HG03469 (cell line): ENCODE measurements around the gene C22orf31.
"Not testable (repeated sequence)": the region's sequence is repeated elsewhere in the genome, so short reads cannot be mapped to it uniquely, and the experiment has no call there.

Experiments
- ATAC-seq: cut with Tn5 transposase; IDR thresholded peaks from one replicate; pipeline ENCODE4 v1.9.1; 2021; ENCODE audit warnings: mild to moderate bottlenecking, moderate library complexity, moderate number of reproducible peaks; ENCODE audit not compliant: unreplicated experiment

C22orf31 gene

DNA sequence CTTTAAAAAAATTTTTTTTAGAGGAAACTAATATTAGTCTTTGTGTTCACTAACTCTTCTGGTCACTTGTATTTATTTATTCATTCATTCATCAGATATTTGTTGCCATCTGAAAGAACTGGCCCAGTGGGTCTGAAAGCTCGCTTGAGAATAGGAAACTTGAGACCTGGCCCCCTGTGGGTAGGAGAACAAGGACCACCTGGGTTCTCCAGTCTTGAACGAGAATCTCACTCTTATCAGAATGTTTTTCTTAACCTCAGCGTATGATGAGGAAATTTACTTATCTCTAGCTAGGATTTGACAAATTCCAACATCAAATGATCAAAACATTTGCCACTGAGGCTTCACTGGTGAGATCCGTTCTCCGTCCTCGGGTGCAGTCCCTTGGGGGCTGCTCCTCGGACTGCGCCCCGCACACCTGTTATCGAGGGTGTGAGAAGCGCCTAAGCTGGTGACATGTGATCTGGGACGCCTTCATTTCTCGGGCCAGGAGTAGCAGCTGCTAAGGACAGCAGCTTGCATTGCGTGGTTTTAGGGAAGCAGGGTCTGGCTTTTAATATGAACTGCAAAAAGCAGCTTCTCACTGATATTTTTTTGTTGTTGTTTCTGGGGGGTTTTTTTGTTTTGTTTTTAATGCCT lies 6.3 kb downstream of the C22orf31 start:
- no peak for ATAC-seq

DNA sequence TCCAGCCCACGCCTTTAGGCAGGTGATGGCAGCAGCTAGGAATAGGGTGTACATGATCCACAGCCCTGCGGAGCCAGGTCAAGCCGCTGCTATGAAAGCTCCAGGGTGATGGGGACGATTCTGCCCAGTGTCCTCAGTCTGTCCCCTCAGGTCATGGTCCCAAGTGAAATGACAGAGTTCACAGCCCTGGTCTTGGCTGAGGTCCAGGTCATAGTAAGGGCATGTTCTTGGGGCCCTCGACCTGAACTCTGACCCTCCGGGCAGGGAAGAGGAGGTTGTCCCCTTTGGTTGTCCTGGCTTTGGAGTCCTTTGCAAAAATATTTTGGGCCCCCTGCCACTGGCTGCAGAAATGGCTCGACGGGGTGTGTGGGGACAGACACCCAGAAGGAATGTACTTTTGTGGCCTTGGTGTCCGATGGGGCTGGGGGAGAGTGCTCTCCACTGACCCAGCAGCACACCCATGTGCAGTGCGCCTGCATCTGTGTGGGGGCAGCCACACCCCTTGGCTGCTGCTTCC lies 7.3 kb downstream of the C22orf31 start:
- no peak for ATAC-seq

DNA sequence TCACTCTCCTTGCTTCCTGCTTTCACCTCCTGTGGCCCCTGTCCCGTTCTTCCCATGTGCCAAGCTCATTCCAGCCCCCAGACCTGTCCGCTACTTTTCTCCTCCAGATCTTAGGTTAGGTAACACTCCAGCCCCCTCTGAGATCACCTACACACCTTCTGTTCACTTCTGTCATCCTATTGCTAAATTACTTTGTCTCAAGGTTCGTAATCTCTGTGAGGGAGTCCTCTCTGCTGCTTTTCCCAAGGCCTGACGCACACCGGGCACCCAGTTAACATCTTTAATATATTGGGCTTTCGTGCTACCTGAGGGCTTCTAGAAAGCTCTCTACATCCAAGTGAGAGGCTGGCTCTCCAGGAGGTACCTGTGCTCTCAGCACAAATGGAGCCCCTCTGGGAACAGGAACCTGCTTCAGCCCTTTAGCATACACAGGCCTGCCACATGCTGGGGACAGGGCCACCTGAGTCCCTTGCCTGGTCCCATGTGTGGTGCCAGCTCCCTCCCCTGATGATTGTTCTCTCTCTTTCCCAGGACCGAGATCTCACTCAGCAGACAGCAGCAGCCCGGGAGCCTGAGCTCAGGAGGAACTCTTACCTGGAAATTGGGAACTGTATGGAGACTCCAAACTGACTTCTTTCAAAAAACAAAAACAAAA lies 8.5 kb downstream of the C22orf31 start:
- no peak for ATAC-seq

DNA sequence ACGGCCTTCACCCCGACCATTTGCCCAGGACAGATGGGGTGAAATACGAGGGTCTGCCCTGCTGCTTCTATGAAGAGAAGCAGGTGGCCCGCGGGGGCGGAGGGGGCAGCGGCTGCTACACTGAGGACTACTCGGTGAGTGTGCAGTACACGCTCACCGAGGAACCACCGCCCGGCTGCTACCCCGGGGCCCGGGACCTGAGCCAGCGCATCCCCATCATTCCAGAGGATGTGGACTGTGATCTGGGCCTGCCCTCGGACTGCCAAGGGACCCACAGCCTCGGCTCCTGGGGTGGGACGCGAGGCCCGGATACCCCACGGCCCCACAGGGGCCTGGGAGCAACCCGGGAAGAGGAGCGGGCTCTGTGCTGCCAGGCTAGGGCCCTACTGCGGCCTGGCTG lies 11.2 kb downstream of the C22orf31 start:
- ATAC-seq: no peak

DNA sequence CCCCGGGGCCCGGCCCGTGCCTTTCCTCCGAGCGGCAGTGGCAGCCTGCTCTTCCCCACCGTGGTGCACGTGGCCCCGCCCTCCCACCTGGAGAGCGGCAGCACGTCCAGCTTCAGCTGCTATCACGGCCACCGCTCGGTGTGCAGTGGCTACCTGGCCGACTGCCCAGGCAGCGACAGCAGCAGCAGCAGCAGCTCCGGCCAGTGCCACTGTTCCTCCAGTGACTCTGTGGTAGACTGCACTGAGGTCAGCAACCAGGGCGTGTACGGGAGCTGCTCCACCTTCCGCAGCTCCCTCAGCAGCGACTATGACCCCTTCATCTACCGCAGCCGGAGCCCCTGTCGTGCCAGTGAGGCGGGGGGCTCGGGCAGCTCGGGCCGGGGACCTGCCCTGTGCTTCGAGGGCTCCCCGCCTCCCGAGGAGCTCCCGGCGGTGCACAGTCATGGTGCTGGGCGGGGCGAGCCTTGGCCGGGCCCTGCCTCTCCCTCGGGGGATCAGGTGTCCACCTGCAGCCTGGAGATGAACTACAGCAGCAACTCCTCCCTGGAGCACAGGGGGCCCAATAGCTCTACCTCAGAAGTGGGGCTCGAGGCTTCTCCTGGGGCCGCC lies 11.9 kb downstream of the C22orf31 start:
- no peak for ATAC-seq

DNA sequence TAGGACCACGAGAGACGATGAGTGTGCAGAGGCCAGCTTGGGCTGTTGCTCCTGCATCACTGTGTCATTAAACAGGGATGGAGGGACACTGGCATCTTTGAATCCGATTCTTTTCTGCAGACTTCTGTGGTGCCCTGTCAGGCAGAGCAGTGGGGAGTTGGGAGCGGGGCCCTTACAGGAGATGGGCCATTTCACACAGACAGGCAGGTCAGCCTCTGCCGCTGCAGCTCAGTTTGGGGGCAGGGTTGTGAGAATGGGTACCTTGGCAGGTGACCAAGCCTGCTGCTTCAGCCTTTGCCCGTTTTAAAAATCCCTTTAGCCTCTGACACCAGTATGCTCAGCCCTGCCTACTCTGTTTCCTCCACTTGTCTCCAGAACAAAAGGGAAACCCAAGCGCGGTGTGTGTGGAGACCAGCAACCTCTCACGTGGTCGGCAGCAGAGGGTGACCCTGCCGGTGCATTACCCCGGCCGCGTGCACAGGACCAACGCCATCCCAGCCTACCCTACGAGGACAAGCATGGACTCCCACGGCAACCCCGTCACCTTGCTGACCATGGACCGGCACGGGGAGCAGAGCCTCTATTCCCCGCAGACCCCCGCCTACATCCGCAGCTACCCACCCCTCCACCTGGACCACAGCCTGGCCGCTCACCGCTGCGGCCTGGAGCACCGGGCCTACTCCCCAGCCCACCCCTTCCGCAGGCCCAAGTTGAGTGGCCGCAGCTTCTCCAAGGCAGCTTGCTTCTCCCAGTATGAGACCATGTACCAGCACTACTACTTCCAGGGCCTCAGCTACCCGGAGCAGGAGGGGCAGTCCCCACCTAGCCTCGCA lies 12.6 kb downstream of the C22orf31 start:
- no peak for ATAC-seq

DNA sequence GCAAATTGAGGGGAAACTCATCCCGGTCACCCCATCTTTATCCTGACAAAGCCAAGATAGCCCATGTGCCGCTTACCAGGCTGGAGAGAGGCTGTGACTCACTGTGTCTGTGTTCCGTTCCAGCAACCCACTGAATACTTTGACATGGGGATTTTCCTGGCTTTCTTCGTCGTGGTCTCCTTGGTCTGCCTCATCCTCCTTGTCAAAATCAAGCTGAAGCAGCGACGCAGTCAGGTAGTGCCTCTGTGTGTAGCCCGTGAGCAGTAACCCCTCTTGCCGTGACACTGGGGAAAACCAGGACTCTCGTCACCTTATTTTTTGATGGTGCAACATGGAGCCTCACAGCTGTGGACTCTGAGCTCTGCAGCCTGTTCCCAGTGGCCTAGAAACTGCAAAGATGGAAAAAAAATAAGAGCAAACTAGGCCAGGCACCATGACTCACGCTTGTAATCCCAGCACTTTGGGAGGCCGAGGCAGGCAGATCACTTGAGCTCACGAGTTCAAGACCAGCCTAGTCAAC lies 16.9 kb downstream of the C22orf31 start:
- no peak for ATAC-seq

DNA sequence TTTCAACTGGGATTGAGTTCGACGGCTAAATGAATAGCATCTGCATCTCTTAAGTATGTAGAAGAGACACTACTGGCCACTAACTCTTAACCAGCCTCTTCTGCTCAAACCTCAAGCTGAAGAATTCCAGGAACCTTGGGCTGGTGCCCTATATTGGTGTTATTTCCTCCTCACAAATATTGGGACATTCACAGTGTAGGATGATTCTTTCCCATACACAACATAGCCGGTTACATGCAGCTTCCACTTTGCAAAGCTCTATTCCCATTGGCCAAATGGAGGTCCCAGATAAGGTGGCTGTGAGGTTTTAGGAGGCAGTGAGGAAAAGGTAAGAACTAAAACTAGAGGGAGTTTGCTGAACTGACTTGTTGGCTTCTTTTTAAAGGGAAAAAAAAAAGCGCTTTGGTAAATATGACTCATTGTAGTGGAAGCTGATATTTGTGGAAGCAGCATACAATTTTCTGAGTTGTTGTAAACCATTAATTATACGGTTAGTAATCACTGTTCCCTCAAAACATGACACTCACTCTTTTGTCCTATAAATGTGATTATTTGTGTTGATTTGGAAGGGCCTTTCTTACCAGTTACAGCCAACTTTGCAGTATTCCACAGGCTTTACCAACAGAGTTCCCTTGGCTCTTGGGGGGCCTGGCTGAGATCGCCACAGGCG lies 17.6 kb downstream of the C22orf31 start:
- no peak for ATAC-seq

DNA sequence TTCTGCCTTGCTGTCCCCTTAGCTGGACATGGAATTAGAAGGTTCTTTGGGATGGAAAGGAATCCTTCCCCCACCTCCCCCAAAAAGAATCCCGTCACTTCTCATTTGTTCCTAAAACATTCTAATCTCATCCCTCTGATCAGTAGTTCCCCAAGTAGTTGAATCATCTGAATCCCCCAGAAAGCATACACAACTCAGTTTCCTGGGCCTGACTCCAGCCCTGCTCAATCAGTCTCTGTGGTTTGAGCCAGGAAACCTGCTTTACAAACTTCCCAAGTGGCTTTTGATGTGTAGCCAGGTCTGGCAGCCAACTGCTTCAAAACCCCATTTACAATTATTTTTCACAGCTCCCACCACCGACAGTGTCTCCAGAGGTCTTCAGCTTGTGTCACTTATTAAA lies 20.2 kb downstream of the C22orf31 start:
- ATAC-seq: no peak

DNA sequence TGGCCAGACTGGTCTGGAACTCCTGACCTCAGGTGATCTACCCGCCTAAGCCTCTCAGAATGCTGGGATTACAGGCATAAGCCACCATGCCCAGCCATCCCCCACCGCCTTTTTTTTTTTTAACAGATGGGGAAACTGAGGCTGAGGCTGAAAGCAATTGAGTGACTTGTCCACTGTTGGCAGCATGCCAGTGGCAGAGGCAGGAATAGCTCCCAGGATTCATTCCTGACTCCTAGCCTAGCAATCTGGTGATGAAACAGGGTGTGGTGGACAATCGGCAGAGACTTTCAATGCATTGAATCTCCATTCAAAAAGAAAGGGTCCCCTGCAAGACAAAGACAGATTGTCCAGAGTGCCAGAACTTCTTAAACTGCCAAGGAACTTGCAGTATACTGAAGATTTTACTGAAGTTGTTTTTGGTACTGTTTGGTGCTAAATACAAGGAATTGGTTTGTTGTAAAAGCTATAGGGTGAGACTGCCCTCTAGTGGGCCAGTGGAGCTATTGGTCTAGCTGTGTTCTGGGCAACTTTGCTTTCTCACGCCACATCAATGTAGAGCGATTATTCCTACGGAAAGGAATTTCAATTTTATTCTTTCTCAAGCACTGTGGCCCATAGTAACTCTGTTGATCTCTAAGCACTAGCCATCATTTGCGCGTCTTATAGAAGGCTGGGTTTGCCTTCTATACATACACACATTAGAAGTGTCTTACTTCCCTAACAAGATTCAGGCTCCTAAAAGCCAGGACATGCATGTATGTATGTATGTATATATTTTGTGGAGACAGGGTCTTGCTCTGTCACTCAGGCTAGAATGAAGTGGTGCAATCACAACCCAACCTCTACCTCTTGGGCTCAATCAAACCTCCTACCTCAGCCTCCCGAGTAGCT lies 21.0 kb downstream of the C22orf31 start:
- ATAC-seq: no peak

DNA sequence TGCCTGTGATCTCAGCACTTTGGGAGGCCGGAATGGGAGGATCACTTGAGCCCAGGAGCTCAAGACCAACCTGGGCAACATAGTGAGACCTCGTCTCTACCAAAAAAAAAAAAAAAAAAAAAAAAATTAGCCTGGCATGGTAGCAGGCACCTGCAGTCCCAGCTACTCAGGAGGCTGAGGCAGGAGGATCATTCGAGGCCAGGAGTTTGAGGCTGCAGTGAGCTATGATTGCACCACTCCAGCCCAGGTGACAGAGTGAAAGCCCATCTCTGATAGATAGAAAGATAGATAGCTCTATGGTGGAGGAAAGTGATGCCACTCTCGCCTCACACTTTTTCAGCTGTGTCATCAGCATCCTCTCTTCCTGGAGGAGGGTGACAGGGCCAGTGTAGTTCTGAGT lies 21.9 kb downstream of the C22orf31 start:
- not testable (repeated sequence) for ATAC-seq

DNA sequence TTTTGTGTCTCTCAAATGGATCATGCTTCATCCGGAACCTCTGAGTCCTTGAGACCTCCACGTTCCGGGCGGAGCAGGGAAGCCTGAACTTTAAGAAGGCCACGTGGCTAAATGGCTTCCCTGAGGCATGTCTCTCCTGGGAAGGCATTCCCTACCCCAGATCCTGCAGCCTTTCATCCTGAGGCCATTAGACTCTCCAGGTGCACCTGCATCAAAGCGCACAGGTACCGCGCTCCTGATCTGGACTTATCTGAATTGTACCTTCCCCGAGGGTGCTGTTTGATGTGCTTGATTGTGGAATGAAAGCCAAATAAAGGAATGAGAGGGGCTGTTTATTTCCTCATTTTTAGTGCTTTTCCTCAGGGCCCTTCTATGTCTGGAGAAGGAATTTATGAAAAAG lies 22.5 kb downstream of the C22orf31 start:
- no peak for ATAC-seq

DNA sequence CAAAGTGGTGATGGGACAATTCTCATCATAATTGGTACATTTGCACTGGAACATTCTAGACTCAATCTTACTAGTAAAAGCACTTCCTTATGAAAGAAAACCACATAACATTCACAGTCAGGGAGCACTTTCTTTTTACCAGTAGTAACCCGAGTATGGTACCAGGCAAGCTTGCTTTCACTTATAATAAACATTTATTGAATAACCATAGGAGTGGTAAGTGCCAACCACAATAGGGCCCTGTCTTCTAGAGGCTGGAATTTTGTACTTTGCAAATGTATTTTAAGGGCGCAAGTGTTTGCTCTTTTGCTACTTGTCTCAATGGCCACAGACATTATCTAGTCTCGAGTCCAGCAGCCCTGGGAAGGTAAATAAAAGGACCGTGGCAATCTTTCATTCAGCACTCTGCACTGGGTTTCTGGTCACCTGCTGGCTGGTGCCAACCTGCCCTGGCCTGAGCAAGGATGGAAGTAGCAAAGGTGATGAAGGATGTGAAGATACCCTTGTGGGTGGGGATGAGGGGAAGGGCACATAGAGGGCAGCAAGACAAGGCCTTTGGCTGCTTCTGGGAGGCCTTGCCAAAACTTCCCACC lies 24.2 kb downstream of the C22orf31 start:
- no peak for ATAC-seq

DNA sequence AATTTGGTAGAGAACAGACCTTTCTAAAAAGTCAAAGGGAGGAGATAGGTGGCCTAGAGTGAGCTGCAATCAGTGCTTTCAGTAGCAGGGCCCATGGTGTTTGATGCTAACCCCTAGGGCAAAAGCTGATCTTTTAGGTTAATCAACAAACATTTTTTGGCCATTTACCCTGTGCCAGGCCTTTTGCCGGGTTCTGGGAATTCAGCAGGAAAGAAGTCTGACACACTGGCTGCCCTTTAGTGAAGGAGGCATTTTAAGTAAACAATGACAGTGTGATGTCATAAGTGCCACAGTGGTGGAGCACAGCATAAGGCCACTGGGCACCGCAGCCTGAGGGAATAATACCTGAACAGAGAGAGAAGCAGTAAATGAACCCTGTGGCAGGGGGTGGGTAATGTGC lies 29.0 kb downstream of the C22orf31 start:
- ATAC-seq: no peak

DNA sequence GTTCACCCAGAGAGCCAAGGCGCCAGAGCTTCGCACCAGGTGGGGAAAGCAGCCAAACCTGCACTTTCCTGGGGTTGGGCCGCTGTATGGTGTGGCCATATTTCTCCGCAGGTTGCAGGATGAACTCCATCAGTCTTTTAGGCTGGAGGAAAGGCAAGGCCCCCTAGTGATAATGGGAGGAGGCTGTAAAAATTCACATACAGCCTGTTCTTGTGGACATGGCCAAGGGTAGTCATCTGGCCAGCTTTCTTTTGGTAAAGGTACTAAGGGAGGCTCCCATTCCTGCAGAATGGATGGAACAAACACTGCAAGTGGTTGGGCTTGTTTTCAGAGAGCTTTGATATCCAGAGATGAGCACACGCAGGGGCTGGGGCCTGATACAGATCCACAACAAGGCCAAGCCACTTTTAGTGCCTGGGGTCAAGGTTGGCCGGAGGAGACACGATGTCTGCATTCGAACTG lies 29.6 kb downstream of the C22orf31 start:
- no peak for ATAC-seq

DNA sequence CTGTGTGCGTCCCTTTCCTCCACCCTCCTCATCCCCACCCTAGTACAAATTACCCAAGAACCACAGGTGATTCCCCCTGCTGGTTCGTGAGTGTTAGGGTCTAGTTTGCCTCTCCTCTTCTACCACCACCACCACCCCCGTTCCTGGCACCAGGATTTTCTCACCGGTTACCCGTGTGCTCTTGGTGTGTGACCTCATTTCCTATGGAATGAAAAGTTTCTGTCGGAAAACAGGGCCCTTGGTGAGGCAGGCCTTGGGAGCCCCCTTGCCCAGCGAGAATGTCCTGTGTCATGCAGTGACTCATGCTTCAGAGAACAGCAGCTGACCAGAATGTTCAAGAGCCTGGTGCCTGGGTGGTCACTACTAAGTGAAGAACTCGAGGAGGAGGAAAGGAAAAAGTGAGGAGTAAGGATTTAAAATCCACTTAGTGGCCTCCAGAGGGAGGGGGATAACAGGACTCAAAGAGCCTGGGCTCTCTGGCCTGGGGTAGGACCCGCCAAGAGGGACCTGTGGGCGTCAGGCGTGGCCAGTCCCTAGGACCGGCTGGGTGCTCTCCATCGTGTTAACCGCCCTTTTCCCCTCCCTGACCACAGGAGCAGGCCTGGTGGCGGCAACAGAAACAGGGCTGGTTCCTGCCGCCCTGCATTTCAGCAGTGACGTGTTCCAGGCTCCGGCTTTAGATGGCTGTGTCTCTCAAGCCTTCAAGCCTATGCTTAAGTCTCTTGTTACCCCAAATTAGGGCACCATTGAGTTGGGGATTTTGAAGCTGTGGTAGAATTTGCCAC lies 30.2 kb downstream of the C22orf31 start:
- no peak for ATAC-seq

DNA sequence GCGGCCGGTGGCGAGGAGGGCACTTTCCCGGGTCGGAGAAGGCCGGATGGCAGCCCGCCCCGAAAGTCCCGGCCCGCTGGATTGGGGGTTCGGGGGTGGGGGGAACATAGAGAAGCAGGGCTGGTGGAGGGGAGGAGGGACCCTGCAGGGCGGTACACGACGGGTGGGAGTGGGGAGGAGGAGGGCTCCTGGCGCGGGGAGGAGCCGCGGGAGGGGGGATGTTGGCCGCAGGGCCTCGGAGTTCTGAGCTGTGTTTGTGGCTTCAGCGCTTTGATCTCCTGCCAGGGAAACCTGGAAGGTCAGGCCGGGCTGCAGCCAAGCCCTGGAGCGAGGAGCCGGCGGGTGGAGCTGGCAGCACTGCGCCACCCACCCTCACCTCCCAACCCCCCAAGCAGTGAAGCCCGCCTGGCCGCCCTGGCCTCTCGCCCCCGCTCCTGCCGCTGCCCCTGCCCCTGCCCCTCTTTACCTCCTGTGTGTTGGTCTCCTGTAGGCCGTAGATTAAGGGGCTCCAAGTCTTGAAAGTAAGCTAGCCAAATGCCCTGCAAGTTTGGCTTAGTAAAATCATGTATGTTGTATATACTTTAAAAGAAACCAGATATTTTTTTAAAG lies 30.9 kb downstream of the C22orf31 start:
- no peak for ATAC-seq
